Neuronal stem cell (in vitro differentiated cells): ENCODE results near the gene CMIP.

ENCODE experiments used
- DNase-seq: peaks from one replicate; pipeline ENCODE4 v3.0.0-alpha.2; 2013; ENCODE audit warnings: low spot score
- H2AFZ ChIP-seq: one replicate; pipeline ENCODE4 v1.6.1; 2013; ENCODE audit warnings: mild to moderate bottlenecking, low read length, inconsistent platforms
- H2AK5ac ChIP-seq: 2 replicates; pipeline ENCODE4 v1.6.1; 2013; ENCODE audit warnings: low read depth, mild to moderate bottlenecking, inconsistent platforms, low read length, moderate library complexity, mixed read lengths
- H2BK120ac ChIP-seq: 2 replicates; pipeline ENCODE4 v1.6.1; 2013; ENCODE audit warnings: low read depth, mild to moderate bottlenecking, inconsistent platforms, low read length, moderate library complexity, mixed read lengths
- H2BK12ac ChIP-seq: one replicate; pipeline ENCODE4 v1.6.1; 2013; ENCODE audit warnings: low read length, inconsistent platforms
- H2BK15ac ChIP-seq: 2 replicates; pipeline ENCODE4 v1.6.1; 2013; ENCODE audit warnings: mild to moderate bottlenecking, low read length, inconsistent platforms, mixed read lengths
- H2BK5ac ChIP-seq: one replicate; pipeline ENCODE4 v1.6.1; 2013; ENCODE audit warnings: inconsistent platforms, mild to moderate bottlenecking, low read length, moderate library complexity
- H3K14ac ChIP-seq: one replicate; pipeline ENCODE4 v1.6.1; 2013; ENCODE audit warnings: low read length, inconsistent platforms
- H3K18ac ChIP-seq: 2 replicates; pipeline ENCODE4 v1.6.1; 2013; ENCODE audit warnings: low read length, inconsistent platforms
- H3K23ac ChIP-seq: 2 replicates; pipeline ENCODE4 v1.6.1; 2013; ENCODE audit warnings: low read depth, mild to moderate bottlenecking, mixed read lengths, low read length, inconsistent platforms; ENCODE audit not compliant: poor library complexity
- H3K27ac ChIP-seq: replicated peaks from 3 replicates; pipeline ENCODE4 v1.5.1; 2013; ENCODE audit warnings: low read length, inconsistent platforms
- H3K27me3 ChIP-seq, 3 experiments: 2 replicates each; pipeline ENCODE4 v1.6.1; 2013; ENCODE audit warnings: low read length in 3 of 3, mild to moderate bottlenecking in 2 of 3, inconsistent platforms in 1 of 3, low read depth in 1 of 3, mixed read lengths in 1 of 3, moderate library complexity in 1 of 3; ENCODE audit not compliant: control insufficient read depth in 3 of 3, insufficient read depth in 3 of 3
- H3K36me3 ChIP-seq, 2 donors: replicated peaks in 1 of 2; 2 replicates each; pipeline ENCODE4 v1.6.1; 2013; ENCODE audit warnings: low read length in 2 of 2; ENCODE audit not compliant: control insufficient read depth in 2 of 2, insufficient read depth in 2 of 2
- H3K4ac ChIP-seq: 2 replicates; pipeline ENCODE4 v1.6.1; 2013; ENCODE audit warnings: inconsistent platforms, mild to moderate bottlenecking, low read length, moderate library complexity
- H3K4me1 ChIP-seq, 2 donors: 1 replicate in 1 of 2; 2 replicates in 1 of 2; pipeline ENCODE4 v1.6.1; 2013; ENCODE audit warnings: low read length in 2 of 2, low read depth in 1 of 2; ENCODE audit not compliant: control insufficient read depth in 2 of 2, insufficient read depth in 1 of 2
- H3K4me2 ChIP-seq: one replicate; pipeline ENCODE4 v1.6.1; 2013; ENCODE audit warnings: mild to moderate bottlenecking, low read length, inconsistent platforms; ENCODE audit not compliant: insufficient read depth, poor library complexity, severe bottlenecking
- H3K4me3 ChIP-seq, 2 donors: 2 replicates each; pipeline ENCODE4 v1.5.1; 2013; ENCODE audit warnings: low read length in 2 of 2, mild to moderate bottlenecking in 2 of 2, inconsistent platforms in 1 of 2, moderate library complexity in 1 of 2
- H3K79me1 ChIP-seq: one replicate; pipeline ENCODE4 v1.6.1; 2013; ENCODE audit warnings: low read depth, mild to moderate bottlenecking, inconsistent platforms, low read length, moderate library complexity
- H3K9ac ChIP-seq: one replicate; pipeline ENCODE4 v1.6.1; 2013; ENCODE audit warnings: mild to moderate bottlenecking, low read depth, low read length, inconsistent platforms; ENCODE audit not compliant: poor library complexity
- H3K9me3 ChIP-seq, 2 donors: replicated peaks in 1 of 2; 2 replicates each; pipeline versions ENCODE3 to v1.6.1; 2013; ENCODE audit warnings: low read length in 2 of 2, mild to moderate bottlenecking in 2 of 2, inconsistent platforms in 1 of 2, low read depth in 1 of 2, mixed read lengths in 1 of 2, moderate library complexity in 1 of 2; ENCODE audit not compliant: control insufficient read depth in 2 of 2, insufficient read depth in 1 of 2
- H4K8ac ChIP-seq: one replicate; pipeline ENCODE4 v1.6.1; 2013; ENCODE audit warnings: low read depth, mild to moderate bottlenecking, inconsistent platforms, low read length, moderate library complexity
- H4K91ac ChIP-seq: one replicate; pipeline ENCODE4 v1.6.1; 2013; ENCODE audit warnings: low read length, low read depth, mild to moderate bottlenecking, inconsistent platforms; ENCODE audit not compliant: poor library complexity
- WGBS, 2 donors: extraction: QIAGEN DNeasy Blood & Tissue Kit; methylation state at CpG; one replicate each; pipeline ENCODE4 v1.1.7; 2013; ENCODE audit warnings: missing lambda C conversion rate in 2 of 2, mixed read lengths in 1 of 2; ENCODE audit not compliant: insufficient read length in 2 of 2, insufficient replicate concordance in 1 of 2; ENCODE audit errors: extremely low coverage in 2 of 2; 5-methylcytosine and 5-hydroxymethylcytosine counted together

Gene CMIP

DNA sequence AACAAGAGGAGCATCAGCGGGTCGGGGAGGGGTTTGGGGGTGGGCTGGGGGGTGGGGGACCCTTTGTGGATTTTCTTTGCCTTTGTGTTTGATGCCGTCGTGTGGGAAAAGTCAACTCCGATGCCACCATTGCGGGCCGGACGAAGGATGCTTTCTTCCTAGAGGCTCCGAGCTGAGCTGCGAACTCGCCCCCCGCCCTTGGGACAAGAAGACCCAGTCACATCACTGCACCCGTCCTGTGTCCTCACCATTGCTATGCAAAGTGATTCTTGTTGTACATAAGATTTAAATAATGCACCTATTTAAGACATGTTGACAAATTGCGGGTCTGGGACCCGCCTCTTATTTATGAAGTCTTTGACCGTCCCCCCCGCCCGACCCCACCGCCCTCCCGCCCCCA is 265.4 kb downstream of the CMIP start:
- no peak overlapping the region for H3K4ac ChIP-seq
- H3K4me2 ChIP-seq, result no peak overlapping the region
- H2AK5ac ChIP-seq, result no peak overlapping the region
- no peak overlapping the region for H4K8ac ChIP-seq
- peak overlapping the region; percentile 61 for H3K27ac ChIP-seq
- no peak overlapping the region for H3K14ac ChIP-seq
- no peak overlapping the region for H2BK15ac ChIP-seq
- H2AFZ ChIP-seq, result no peak overlapping the region
- no peaks in the 10 kb centered on the region for H3K79me1 ChIP-seq
- H3K27me3 ChIP-seq, result no peaks in the 10 kb centered on the region
- no peak overlapping the region for H3K23ac ChIP-seq
- H3K9me3 ChIP-seq, result no peaks in the 10 kb centered on the region
- H2BK12ac ChIP-seq, result no peak overlapping the region
- no peak overlapping the region for H4K91ac ChIP-seq
- peaks cover 19 to 23% of the 10 kb centered on the region in 2 donors for H3K4me1 ChIP-seq
- no peak for DNase-seq
- H3K9ac ChIP-seq, result no peak overlapping the region
- peaks cover 21 to 36% of the 10 kb centered on the region in 2 donors for H3K36me3 ChIP-seq
- H3K18ac ChIP-seq, result peak overlapping the region; percentile 52
- no CpG with 5 or more reads among the region's 20 CpGs for WGBS, 2 donors
- H3K4me3 ChIP-seq, result no peak overlapping the region
- H2BK5ac ChIP-seq, result no peak overlapping the region
- H2BK120ac ChIP-seq, result peak overlapping the region; percentile 24

DNA sequence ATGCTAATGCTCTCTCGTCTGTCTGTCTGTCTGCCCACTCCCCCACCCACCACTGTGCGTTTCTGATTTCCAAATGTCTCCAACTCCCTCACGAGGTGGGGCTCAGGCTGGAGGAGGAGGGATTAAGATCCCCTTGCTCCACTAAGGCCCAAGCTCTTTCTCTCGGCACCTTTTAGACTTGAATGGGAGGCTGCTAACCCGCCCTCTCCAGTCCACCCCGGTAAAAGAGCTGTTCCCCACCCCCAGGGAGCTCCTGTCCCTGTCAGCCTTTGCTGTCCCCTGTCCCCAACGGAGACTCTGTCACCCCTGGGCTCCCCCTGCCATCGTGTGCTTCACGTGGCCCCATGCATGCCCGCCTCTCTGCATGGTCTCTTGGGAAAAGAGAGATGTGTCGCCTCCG is 266.0 kb downstream of the CMIP start:
- DNase-seq, result peak; percentile 48
- Histone ChIP-seq H2AK5ac (peak overlapping the region; percentile 71), H2BK5ac (no peak overlapping the region), H4K91ac (no peak overlapping the region), H3K9ac (peak overlapping the region; percentile 31), H3K79me1 (no peaks in the 10 kb centered on the region), H2BK15ac (no peak overlapping the region), H2AFZ (no peak overlapping the region), H4K8ac (no peak overlapping the region), H3K23ac (no peak overlapping the region), H3K27ac (peak overlapping the region; percentile 65), H3K4me2 (no peak overlapping the region), H3K9me3 (no peaks in the 10 kb centered on the region), H3K4me1 (peaks cover 19 to 25% of the 10 kb centered on the region in 2 donors), H3K4ac (no peak overlapping the region), H3K14ac (no peak overlapping the region), H3K36me3 (peaks cover 16 to 31% of the 10 kb centered on the region in 2 donors), H2BK12ac (peak overlapping the region; percentile 65), H2BK120ac (no peak overlapping the region), H3K4me3 (no peak overlapping the region), H3K18ac (peak overlapping the region; percentile 82), H3K27me3 (no peaks in the 10 kb centered on the region)
- WGBS, 2 donors, result no CpG with 5 or more reads among the region's 12 CpGs

DNA sequence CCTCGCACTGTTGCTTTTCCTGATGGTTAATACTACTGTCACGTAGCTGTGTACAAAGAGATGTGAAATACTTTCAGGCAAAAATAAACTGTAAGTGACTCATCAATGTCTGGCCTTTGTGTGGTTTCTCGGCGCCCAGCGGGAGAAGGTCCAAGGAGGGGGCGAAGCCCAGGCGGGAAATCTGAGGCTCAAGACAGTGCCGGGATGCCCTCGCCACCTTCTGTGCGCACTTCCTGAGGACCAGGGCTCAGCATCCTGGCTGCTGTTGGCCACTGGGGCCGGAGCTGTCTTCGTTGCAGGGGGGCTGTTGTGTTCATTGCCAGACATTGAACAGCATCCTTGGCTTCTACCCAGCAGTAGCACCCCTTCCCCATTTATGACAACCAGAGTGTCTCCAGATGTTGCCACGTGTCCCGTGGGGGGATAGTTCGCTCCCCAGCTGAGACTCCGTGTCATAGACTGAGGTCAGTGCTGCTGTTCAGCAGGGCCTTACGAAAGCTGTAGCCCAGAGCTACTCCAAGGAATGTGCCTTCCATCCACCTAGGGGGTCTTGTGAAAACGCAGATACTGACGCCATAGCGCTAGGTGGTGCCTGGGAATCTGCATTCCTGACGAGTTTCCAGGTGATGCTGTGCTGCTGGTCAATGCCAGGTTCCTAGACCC is 267.2 kb downstream of the CMIP start:
- H4K91ac ChIP-seq, result no peak overlapping the region
- H2AK5ac ChIP-seq, result peak overlapping the region; percentile 23
- no peak overlapping the region for H3K4ac ChIP-seq
- no peaks in the 10 kb centered on the region for H3K27me3 ChIP-seq
- no peak overlapping the region for H3K27ac ChIP-seq
- peaks cover 19 to 28% of the 10 kb centered on the region in 2 donors for H3K4me1 ChIP-seq
- peaks cover 9 to 20% of the 10 kb centered on the region in 2 donors for H3K36me3 ChIP-seq
- H2BK120ac ChIP-seq, result no peak overlapping the region
- H3K18ac ChIP-seq, result peak overlapping the region; percentile 4
- no peak overlapping the region for H3K4me2 ChIP-seq
- no peak overlapping the region for H3K9ac ChIP-seq
- H3K4me3 ChIP-seq, result no peak overlapping the region
- H2BK5ac ChIP-seq, result no peak overlapping the region
- DNase-seq, result no peak
- peak overlapping the region; percentile 2 for H2AFZ ChIP-seq
- H4K8ac ChIP-seq, result no peak overlapping the region
- no peak overlapping the region for H3K14ac ChIP-seq
- no peaks in the 10 kb centered on the region for H3K79me1 ChIP-seq
- H2BK12ac ChIP-seq, result no peak overlapping the region
- H2BK15ac ChIP-seq, result no peak overlapping the region
- no peak overlapping the region for H3K23ac ChIP-seq
- H3K9me3 ChIP-seq, result no peaks in the 10 kb centered on the region
- WGBS, 2 donors, result no CpG with 5 or more reads among the region's 21 CpGs

DNA sequence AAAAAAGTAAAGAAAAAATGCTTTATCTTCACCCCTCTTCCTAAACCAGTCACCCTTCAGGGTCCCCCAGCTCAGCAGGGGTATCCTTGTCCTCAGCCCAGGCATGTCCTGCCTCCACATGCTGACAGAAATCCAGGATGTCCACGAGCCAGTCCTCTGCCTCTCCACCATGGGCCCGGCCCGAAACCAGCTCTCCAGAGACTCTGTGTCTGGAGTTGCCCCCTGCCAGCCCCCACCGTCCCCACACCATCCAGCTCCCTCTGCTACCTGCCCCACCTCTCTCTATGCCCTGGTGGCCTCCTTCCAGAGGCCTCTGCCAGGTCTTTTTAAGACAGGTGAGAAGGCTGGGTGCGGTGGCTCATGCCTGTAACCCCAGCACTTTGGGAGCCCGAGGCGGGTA is 268.1 kb downstream of the CMIP start:
- no peak overlapping the region for H4K8ac ChIP-seq
- no peaks in the 10 kb centered on the region for H3K27me3 ChIP-seq
- no peaks in the 10 kb centered on the region for H3K9me3 ChIP-seq
- H3K79me1 ChIP-seq, result no peaks in the 10 kb centered on the region
- H3K4me3 ChIP-seq, result no peak overlapping the region
- H3K18ac ChIP-seq, result no peak overlapping the region
- no peak overlapping the region for H3K9ac ChIP-seq
- no peak overlapping the region for H3K4me2 ChIP-seq
- H3K4me1 ChIP-seq, result peaks cover 19 to 28% of the 10 kb centered on the region in 2 donors
- no peak overlapping the region for H2BK120ac ChIP-seq
- no peak for DNase-seq
- H3K36me3 ChIP-seq, result peaks cover 2 to 11% of the 10 kb centered on the region in 2 donors
- no peak overlapping the region for H3K4ac ChIP-seq
- H3K23ac ChIP-seq, result no peak overlapping the region
- no peak overlapping the region for H2BK12ac ChIP-seq
- no peak overlapping the region for H2AFZ ChIP-seq
- H2BK15ac ChIP-seq, result no peak overlapping the region
- H3K14ac ChIP-seq, result no peak overlapping the region
- H3K27ac ChIP-seq, result no peak overlapping the region
- no peak overlapping the region for H2AK5ac ChIP-seq
- no peak overlapping the region for H2BK5ac ChIP-seq
- no peak overlapping the region for H4K91ac ChIP-seq
- WGBS, 2 donors, result no CpG with 5 or more reads among the region's 7 CpGs
